HG03342 (cell line): ENCODE results near the gene S100A16.
"Not testable (repeated sequence)": the region's sequence is repeated elsewhere in the genome, so short reads cannot be mapped to it uniquely, and the experiment has no call there.

ENCODE experiments used
- ATAC-seq: cut with Tn5 transposase; IDR thresholded peaks from one replicate; pipeline ENCODE4 v1.9.1; 2021; ENCODE audit warnings: mild to moderate bottlenecking, moderate library complexity; ENCODE audit not compliant: unreplicated experiment

The S100A16 gene

DNA sequence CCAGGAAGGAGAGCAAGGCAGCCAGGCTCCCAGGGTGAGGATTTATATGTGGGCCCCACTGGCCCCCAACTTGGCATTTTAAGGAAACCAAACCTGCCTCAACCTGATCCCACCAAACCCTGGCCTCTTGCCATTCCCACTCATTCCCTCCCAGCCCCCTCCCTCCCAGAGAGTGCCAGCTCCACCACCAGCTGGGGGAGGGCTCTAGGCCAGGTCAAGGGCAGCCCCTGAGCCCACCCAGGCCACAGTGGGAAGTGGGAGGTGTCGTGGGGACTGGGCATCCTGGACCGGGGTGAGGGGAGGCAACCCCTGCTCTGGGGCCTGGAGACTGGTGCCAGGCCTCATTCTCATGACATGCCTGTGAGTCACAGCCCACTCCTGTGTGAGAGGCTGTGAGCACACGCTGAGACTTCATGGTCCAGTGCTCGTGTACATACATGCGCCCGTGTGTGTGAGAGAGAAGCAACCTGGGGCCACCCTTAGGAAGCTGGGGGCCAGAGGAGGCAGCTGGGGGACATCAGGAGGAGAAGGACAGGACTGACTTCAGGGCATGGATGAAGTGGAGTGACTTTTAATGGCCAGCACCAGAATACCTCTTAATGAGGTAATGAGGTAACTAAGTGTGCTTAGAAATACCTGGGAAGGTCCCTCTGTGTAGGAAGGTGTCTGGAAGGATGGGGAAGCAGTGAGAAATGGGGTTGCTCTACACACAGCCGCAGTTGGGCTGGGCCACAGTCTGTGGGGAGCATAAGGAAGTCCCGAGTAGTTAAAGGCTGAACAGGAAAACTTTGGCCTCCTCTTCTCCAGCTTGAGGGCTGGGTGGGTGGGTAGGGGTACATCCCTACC, 47.2 kb downstream of the S100A16 start, which contains the start of gene S100A2:
Gene S100A2, minus strand, starts transcription at position 316 of the 846 bp plus-strand sequence. CDS start 1,967 bp downstream, outside the sequence.
- ATAC-seq: no peak

DNA sequence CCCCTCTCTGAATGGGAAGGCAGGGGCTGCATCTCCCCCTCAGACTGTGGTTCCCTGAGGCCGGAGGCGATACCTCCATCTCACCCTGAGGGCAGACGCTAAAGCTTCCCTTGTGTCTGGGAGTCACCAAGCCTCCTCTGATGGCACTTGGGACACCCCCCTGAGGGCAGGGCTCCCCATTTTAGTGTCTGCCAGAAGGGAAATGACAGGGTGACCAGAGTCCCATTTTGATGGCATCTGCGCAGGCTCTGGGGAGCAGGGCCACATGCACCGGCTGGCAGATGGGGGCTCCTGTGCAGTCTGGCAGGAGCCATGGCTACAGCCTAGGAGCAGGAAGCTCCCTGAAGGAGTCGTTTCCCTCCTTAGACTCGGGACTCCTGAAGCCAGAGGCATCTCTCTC, 48.9 kb downstream of the S100A16 start:
- ATAC-seq: no peak

DNA sequence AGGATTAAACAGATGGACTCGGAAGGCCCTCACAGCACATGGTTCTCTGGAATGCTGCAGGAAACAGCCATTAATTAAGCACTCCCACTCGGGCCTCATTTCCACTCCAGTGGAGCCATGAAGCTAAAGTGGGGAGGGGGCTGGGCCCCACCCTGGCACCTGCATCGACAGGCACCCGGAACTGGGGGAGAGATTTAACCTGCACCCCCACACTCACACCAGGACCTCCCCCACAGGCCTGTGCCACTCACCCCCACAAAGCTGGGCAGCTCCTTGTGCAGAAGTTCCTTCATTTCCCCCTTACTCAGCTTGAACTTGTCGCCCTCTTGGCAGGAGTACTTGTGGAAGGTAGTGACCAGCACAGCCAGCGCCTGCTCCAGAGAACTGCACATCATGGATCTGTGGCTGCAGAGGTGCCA, 49.4 kb downstream of the S100A16 start:
- ATAC-seq: no peak

DNA sequence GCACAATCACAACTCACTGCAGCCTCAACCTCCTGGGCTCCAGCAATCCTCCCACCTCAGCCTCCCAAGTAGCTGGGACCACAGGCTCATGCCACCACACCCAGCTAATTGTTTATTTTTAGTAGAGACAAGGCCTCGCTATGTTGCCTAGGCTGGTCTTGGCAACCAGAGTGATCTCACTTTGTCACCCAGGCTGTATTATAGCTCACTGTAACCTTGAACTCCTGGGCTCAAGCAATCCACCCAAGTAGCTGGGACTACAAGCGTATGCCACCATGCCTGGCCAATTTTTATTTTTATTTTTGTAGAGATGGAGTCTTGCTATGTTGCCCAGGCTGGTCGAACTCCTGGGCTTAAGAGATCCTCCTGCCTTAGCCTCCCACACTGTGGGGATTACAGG, 50.9 kb downstream of the S100A16 start:
- not testable (repeated sequence) for ATAC-seq

DNA sequence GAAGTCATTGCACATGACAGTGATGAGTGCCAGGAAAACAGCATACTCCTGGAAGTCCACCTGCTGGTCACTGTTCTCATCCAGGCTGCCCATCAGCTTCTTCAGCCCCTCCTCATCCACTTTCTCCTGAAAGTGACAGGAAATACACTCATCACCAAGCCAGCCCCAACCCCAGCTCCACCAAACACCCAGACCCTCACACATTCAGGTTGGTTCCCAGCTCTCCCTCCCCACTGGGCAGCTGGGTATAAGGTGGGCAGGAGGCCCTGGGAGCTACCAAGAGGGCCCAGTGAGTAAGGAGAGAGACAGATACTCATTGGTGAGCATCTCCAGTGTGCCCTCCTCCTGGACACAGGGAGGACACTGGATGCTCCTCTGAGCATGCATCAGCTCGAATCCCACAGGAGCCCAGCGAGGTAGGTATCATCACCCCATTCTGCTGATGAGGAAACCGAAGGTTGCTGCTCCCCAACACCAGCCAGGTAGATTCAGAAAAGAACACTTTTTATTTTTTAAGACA, 51.4 kb downstream of the S100A16 start:
- ATAC-seq: no peak

DNA sequence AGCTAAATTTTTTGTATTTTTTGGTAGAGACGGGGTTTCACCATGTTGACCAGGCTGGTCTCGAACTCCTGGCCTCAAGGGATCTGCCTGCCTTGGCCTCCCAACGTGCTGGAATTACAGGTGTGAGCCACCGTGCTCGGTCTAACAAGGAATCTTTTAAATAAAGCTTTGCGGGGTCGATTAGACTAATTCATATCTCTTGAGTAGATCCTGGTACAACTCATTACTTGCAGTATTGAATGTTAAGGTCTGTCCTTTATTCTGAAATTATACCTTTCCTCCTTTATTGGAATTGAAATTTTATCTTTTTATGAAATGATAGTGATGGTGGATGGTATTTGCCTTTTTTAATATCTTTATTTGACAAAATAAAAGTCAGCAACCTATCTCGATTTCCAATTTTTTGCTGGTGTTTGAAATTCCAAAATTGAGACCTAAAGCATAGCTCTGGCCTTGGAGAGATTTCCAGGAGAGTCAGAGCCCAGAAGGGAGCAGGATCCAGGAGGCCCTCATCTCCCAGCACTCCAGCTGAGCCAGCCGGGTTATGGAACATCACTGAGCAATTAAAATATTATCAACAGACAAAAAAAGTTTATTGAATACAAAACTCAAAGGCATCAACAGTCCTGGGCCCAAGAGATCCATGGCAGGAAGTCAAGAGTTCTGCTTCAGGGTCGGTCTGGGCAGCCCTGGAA, 52.0 kb downstream of the S100A16 start:
- no peak for ATAC-seq

DNA sequence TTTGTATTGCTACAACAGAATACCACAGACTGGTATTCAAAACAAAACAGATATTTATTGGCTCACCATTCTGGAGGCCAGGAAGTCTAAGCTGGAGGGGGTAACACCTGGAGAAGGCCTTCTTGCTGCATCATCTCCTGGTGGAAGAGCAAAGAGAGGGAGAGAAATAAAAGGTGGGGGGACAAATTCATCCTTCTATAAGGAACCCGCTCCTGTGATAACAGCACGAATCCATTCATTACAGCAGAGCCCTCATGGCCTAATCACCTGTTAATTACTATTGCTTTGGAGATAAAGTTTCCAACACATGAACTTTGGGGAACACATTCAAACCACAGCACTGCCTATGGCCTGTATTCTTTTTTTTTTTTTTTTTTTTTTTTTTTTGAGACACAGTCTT, 52.7 kb downstream of the S100A16 start:
- ATAC-seq: no peak

DNA sequence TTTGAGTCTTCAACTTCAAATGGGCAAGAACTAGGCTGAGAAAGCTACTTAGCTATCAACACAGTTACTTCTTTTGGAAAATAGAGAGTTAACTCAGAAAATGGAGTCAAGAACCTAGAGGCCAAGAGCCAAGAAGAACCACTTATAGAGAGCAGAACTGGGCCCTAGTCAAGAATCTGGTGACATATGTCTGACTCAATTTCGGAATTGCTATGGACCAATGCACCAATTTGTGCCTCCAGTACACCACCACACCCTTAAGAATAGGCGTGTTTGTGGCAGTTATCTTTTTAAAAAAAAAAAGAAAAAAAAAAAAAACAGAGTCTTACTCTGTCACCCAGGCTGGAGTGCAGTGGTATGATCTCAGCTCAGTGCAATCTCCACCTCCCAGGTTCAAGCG, 55.1 kb downstream of the S100A16 start:
- ATAC-seq: no peak
